MCF 10A (cell line): Measurements from ENCODE around the gene TMEM53. TPM values are rescaled to one million over a fixed set of nuclear protein-coding genes. Genes with fewer than 3 reads are reported as not detected.

ENCODE experiments used
- BruUV-seq: library from RNA; stranded (reverse); fragments of 400-500 nt; replicated peaks from 2 replicates; lab custom pipeline; 2021; lab: Mats Ljungman, UMichigan
- CTCF ChIA-PET: fragments of 300-600 bp; sonication (Branson Sonifier 250); formaldehyde crosslinking; extraction: SDS; loops from one replicate; lab custom pipeline; 2021; ENCODE audit warnings: antibody characterized with exemption, inconsistent platforms; lab: Yijun Ruan, JAX
- POLR2A ChIA-PET: fragments of 300-600, 350-650 bp; sonication (Branson Sonifier 250); formaldehyde crosslinking; extraction: SDS; loops from one replicate; lab custom pipeline; 2020; ENCODE audit warnings: antibody characterized with exemption, inconsistent platforms; lab: Yijun Ruan, JAX
- DNase-seq: peaks from one replicate; pipeline ENCODE4 v3.0.0-alpha.2; 2018; ENCODE audit not compliant: unreplicated experiment
- H3K27ac Mint-ChIP-seq: one replicate; pipeline ENCODE4 v1.8.0; 2022; ENCODE audit warnings: mild to moderate bottlenecking, low read depth, mixed read lengths; ENCODE audit not compliant: unreplicated experiment
- H3K27me3 Mint-ChIP-seq: one replicate; pipeline ENCODE4 v1.8.0; 2022; ENCODE audit warnings: mixed read lengths; ENCODE audit not compliant: insufficient read depth, unreplicated experiment
- H3K36me3 Mint-ChIP-seq: one replicate; pipeline ENCODE4 v1.8.0; 2022; ENCODE audit warnings: mild to moderate bottlenecking, moderate library complexity, mixed read lengths; ENCODE audit not compliant: insufficient read depth, unreplicated experiment
- H3K4me1 Mint-ChIP-seq: one replicate; pipeline ENCODE4 v1.8.0; 2022; ENCODE audit warnings: mixed read lengths; ENCODE audit not compliant: insufficient read depth, unreplicated experiment
- H3K4me3 Mint-ChIP-seq: one replicate; pipeline ENCODE4 v1.8.0; 2022; ENCODE audit warnings: mild to moderate bottlenecking, moderate library complexity, mixed read lengths; ENCODE audit not compliant: unreplicated experiment
- H3K9me3 Mint-ChIP-seq: one replicate; pipeline ENCODE4 v1.8.0; 2022; ENCODE audit warnings: mixed read lengths; ENCODE audit not compliant: unreplicated experiment
- CTCF ChIP-seq: fragments of 200-600 bp; IDR thresholded peaks from one replicate; pipeline ENCODE4 v1.8.0; 2022; ENCODE audit warnings: antibody characterized with exemption, mild to moderate bottlenecking; ENCODE audit not compliant: unreplicated experiment
- intact Hi-C: fragments of 100-400 bp; cut with micrococcal nuclease; formaldehyde crosslinking; loops from 2 replicates; pipeline ENCODE4 v1.14.1; 2022
- total RNA-seq: library from RNA; stranded (reverse); gene quantifications from 2 replicates; pipeline ENCODE4 v1.2.3, GENCODE V29; 2022

The TMEM53 gene
- total RNA-seq, 1 experiment from 2014 or later, result 2.2 TPM

- no peak overlapping the region for H3K4me3 Mint-ChIP-seq
- peaks cover 22% of the 10 kb centered on the region for H3K4me1 Mint-ChIP-seq
- H3K27ac Mint-ChIP-seq, result no peak overlapping the region
- BruUV-seq, result no TSS peak
- ChIA-PET POLR2A (interaction anchor here (1.0 to 6.8 kb wide), 4 partner anchors 13 to 269 kb away, joined by 3 to 182 read pairs (median 6); partner anchors contain the start of genes ARMH1, EIF2B3, RNU5D-1 and RPS8), CTCF (interaction anchor here (0.5 to 7.7 kb wide), 7 partner anchors 9 to 500 kb away, joined by 3 to 75 read pairs (median 3); partner anchors contain the start of gene RNU5D-1)
- DNase-seq, result no peak
- TF ChIP-seq CTCF, result no peak
- no peaks in the 10 kb centered on the region for H3K9me3 Mint-ChIP-seq
- H3K27me3 Mint-ChIP-seq, result no peaks in the 10 kb centered on the region
- H3K36me3 Mint-ChIP-seq, result peaks cover 12% of the 10 kb centered on the region
- intact Hi-C loops, result no loop called here
Observed at GRCh38 chr1:44717653-44718052, 43.4 kb upstream of the TMEM53 start.

GRCh38 chr1:44717156-44717555 is 42.9 kb upstream of the TMEM53 start:
- BruUV-seq, result no TSS peak
- ChIA-PET CTCF (interaction anchor here (0.5 to 7.7 kb wide), 8 partner anchors 8 to 500 kb away, joined by 3 to 75 read pairs (median 4); partner anchors contain the start of gene RNU5D-1), POLR2A (interaction anchor here (1.0 to 6.8 kb wide), 3 partner anchors 14 to 58 kb away, joined by 3 to 182 read pairs (median 10); partner anchors contain the start of genes ARMH1, RNU5D-1, RPS8 and TMEM53)
- H3K4me3 Mint-ChIP-seq, result no peak overlapping the region
- H3K4me1 Mint-ChIP-seq, result peaks cover 21% of the 10 kb centered on the region
- intact Hi-C loops, result no loop called here
- peaks cover 12% of the 10 kb centered on the region for H3K36me3 Mint-ChIP-seq
- no peak for DNase-seq
- no peaks in the 10 kb centered on the region for H3K9me3 Mint-ChIP-seq
- H3K27me3 Mint-ChIP-seq, result no peaks in the 10 kb centered on the region
- TF ChIP-seq CTCF, result no peak
- no peak overlapping the region for H3K27ac Mint-ChIP-seq

GRCh38 chr1:44714944-44715571 is 40.8 kb upstream of the TMEM53 start:
- BruUV-seq, result no TSS peak
- Mint-ChIP-seq H3K27ac (no peak overlapping the region), H3K4me1 (peaks cover 7% of the 10 kb centered on the region), H3K27me3 (peaks cover 14% of the 10 kb centered on the region), H3K9me3 (no peaks in the 10 kb centered on the region), H3K36me3 (no peaks in the 10 kb centered on the region), H3K4me3 (no peak overlapping the region)
- CTCF ChIA-PET, result interaction anchor here (0.6 to 7.7 kb wide), 15 partner anchors 9 to 1322 kb away, joined by 3 to 75 read pairs (median 3); partner anchors contain the start of genes ARMH1, RNU5D-1 and TMEM53
- POLR2A ChIA-PET, result interaction anchor here (0.9 to 1.3 kb wide), 2 partner anchors 15 to 16 kb away, joined by 6 to 9 read pairs; partner anchors contain the start of gene RNU5D-1
- intact Hi-C loops, result no loop called here
- peak; percentile 77 for DNase-seq
- peak; percentile 84 for TF ChIP-seq CTCF

GRCh38 chr1:44714532-44714931 is 40.3 kb upstream of the TMEM53 start:
- Mint-ChIP-seq H3K9me3 (no peaks in the 10 kb centered on the region), H3K4me3 (no peak overlapping the region), H3K27ac (no peak overlapping the region), H3K4me1 (peaks cover 7% of the 10 kb centered on the region), H3K27me3 (peaks cover 14% of the 10 kb centered on the region), H3K36me3 (no peaks in the 10 kb centered on the region)
- TF ChIP-seq CTCF, result no peak
- BruUV-seq, result no TSS peak
- CTCF ChIA-PET, result interaction anchor here (0.6 to 2.2 kb wide), 15 partner anchors 9 to 1957 kb away, joined by 3 to 10 read pairs (median 3); partner anchors contain the start of genes RNU5D-1 and TEX38
- DNase-seq, result no peak
- intact Hi-C loops, result no loop called here
- POLR2A ChIA-PET, result interaction anchor here (0.9 to 1.3 kb wide), 2 partner anchors 15 to 17 kb away, joined by 6 to 9 read pairs; partner anchors contain the start of gene RNU5D-1
